Activated CD4-positive, CD25-positive, alpha-beta regulatory T cell treated with anti-CD3 and anti-CD28 coated beads, Interleukin-2, amount 50 U/mL, for 16 hours (primary cell): Measurements from ENCODE around the gene PRDM16.

Experiments used
- DNase-seq: peaks from one replicate; pipeline ENCODE4 v3.0.0-alpha.2; 2020; ENCODE audit warnings: low read depth, low spot score

The PRDM16 gene

DNA sequence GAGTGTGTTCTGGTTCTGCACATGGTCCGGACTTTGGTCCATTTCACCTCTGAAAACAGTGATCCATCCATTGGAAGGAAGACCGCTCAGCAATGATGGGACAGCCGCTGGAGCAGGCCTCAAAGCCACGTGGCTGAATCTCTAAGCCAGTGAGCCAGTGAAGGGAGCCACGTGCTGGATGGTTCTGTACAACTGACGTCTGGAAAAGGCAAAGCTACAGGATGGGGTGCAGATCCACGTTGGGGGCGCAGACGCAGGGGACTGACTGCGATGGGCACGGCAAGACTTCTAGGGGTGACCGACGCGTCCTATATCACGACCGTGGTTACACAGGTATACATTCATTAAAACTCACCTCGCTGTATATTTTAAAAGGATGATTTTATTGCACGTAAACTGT is 375.3 kb downstream of the PRDM16 start:
- no peak for DNase-seq

DNA sequence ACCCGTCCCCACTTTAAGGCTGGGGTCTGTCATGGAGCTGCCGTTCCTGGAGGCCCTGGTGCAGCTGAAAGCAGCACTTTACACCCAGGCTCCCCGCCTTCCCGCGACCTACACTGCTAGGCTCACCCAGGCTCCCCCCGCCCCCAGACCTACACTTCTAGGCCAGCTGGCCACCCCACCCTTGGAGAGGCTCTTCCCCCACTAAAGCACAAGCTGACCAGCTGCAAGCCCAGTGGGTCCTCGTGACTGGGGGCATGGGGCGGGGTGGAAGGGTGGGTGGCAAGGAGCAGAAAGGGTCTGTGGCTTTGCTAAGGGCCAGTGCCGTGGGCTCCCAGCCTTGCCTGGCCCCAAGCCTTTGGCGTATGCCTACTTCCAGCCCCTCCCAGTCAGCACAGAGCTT is 375.7 kb downstream of the PRDM16 start:
- no peak for DNase-seq

DNA sequence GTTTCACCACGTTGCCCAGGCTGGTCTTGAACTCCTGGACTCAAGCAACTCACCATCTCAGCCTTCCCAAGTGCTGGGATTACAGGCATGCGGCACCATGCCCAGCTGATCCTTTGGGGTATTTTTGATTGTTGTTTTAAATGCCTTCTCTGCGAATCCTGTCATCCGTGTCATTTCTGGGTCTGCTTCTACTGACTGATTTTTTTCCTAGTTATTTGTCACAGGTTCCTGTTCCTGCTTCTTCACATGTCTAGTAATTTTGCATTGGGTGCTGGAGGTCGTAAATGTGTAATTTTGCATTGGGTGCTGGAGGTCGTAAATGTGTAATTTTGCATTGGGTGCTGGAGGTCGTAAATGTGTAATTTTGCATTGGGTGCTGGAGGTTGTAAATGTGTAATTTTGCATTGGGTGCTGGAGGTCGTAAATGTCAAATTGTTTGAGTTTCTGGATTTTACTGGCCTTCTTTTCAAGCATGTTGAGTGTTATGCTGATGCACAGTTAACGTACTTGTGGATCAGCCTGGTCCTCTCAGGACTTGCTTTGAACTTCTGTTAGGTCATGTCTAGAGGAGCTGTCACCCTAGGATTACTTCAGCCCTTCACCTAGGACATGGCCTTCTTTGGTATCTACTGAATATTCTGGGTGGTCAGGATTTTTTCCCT is 381.3 kb downstream of the PRDM16 start:
- no peak for DNase-seq

DNA sequence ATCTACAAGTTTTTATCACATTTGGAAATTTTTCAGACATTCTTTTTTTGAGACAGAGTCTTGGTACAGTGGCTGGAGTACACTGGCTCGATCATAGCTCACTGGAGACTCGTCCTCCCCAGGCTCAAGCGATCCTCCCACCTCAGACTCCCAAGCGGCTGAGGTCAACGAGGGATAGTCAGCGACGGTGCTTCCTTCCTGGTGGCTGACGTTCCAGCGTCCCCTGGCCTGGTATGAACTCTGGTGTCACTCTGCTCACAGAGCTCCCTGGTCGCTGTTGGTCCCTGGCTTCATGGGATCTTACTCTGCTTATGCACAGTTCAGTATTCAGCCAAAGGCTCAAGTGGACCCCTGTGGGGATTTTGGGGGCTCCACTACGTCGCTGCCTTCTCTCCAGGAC is 382.0 kb downstream of the PRDM16 start:
- DNase-seq = no peak

DNA sequence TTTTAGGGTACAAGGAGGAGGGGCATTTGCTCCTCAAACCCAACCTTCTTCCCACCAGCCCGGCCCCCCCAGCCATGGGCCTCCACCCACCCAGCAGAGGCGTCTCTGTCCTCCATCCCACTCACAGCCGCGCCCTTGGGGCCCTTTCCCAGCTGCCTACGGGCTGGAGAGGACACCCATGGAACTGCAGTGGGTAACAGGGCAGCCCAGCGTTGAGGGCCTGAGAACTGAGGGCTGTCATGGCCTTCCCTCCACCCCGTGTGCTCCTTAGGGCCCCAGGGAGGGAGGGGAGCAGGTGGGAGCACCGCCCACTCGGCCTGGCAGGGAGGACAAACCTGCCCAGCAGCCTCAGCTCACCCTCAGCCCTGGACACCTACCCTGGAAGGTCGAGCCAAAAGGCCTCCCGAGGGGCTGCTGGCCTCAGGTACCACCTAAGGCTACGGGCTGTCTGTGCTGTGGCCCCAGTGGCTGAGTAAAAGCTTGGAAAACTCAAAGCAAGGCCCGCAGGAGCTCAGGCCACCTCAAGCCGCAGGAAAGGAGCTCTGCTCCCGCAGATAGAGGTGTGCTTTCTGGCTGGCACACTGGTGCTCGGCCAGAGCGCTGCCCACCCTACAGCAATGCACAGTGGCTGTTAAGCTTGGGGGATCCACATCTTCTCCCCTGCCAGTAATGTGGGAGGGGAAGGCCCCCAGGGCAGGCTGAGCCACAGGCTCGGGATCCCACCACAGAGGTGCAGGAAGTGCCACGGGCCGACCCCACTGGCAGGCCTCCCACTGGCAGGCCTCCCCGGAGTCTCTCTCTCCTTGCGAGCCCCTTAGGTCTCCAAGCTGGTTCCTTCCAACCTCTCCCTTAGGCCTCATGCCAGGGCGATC is 383.2 kb downstream of the PRDM16 start:
- no peak for DNase-seq

DNA sequence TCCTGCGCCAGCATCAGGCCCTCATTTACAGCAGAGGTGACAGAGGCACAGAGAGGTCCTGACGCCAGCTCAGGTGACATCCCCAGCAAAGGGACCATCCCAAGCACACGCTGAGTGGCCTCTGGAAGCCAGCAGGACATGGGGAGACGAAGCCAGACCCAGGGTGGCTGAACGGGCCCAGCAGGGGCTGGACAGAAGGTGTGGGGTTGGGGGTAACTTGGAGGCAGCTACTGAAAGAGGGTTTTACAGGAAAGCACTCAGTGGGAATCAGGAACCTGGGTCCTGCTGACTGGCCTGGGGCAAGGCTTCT is 383.8 kb downstream of the PRDM16 start:
- no peak for DNase-seq

DNA sequence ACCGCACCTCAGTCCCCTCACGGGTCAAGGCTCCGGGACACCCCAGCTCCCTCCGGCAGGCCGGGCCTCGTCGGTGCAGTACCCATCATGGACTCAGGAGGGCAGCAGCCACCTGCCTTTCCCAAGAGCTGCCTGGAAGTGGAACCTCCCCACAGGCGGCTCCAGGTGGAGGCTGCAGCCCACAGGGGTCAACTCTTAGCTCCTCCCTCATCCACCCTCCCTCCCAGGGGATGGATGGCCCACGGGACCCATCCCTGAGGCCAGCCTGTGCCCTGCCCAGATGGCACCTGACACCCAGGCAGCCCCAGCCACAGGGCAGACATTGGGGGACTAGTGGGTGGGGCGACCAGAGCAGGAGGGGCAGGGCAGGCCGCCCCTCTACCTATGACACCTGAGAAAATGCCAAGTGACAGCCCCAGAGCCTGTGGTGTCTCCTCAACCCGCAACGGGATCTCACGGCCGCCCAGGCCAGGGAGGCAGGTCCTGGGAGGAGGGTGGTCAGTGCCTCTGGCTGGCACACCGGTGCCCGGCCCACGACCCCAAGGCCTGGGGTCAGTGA is 384.3 kb downstream of the PRDM16 start:
- DNase-seq = peak; percentile 54

DNA sequence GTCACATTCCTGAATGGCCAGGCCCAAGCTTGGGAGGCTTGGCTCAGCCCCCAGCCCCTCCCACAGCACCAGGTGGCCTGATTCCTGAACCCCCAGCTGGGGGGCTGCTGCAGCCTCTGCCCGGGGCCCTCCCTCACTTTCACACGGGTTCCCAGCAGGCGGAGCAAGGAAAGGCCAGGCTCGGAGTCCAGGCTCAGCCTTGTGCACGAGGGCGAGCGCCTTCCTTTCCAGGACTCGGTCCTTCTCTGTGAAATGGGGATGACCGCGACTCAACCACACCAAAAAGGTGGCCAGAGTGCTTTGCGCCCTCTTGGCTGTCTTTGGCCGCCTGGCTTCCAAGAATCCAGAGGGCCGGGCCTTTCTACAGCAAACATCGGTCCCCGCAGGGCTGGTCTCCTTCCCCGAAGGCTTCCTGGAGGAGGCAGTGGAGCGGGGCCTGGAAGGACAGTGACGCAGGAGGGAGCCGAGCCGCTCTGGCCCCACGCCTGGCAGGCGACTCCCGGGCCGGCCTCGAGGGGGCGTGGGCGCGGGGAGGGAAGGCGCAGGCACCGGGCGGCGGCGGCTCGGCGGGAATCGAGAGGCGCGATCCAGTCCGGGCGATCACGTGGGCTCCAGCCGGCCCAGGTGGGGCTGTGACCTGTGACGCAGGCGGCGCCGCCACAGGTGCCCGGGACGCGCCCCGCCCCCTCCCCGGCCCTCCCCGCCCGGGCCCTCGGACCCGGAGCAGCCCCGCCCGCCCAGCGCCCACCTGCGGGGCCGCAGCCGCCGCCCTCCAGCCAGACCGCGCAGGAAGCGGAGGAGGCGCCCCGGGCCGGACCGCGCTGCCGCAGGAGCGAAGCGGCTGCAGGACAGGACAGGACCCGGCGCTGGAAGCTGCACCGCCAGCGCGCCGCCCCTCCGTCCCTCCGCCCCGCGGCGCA is 385.1 kb downstream of the PRDM16 start, which contains the start of gene ARHGEF16:
ARHGEF16 (plus strand) TSS at position 775 of the 920 bp plus-strand sequence. CDS start 8,420 bp downstream, outside the sequence.
- no peak for DNase-seq

DNA sequence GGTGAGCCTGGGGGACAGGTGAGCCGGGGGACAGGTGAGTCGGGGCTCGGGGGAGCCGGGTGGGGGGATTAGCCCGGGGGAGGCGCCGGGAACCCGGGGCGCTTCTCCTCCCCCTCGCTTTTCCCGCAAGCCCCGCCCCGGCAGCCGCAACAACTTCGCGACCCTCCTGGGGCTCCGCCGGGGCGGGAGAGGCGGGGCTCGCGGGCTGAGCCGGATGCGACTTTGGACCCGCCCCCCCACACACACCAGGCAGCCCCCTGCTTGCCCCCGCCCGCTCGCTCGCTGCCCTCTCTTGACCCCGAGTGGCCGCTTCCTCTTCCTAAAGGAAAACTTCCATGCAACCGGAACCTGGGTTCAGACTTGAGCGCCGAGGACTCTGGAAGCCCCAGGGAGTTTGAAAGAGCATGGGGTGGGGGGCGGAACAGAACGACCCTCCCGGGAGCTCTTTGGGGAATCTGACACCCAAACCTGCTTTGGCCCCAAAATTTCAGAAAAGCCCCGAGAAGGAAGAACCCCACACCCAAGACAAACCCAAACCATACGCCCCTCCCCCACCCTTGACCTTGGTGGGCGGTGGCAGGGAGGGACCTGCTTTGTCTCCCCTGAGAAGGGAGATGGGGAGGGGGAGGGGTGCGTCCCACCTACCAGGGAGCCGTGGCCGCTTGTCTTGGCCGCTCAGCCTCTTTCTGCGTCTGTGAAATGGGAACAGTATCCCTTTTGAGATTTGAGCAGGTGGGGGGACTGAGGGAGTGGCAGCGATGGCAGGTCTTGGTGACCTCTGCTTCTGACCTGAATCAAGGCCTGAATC is 386.0 kb downstream of the PRDM16 start:
- DNase-seq = no peak

DNA sequence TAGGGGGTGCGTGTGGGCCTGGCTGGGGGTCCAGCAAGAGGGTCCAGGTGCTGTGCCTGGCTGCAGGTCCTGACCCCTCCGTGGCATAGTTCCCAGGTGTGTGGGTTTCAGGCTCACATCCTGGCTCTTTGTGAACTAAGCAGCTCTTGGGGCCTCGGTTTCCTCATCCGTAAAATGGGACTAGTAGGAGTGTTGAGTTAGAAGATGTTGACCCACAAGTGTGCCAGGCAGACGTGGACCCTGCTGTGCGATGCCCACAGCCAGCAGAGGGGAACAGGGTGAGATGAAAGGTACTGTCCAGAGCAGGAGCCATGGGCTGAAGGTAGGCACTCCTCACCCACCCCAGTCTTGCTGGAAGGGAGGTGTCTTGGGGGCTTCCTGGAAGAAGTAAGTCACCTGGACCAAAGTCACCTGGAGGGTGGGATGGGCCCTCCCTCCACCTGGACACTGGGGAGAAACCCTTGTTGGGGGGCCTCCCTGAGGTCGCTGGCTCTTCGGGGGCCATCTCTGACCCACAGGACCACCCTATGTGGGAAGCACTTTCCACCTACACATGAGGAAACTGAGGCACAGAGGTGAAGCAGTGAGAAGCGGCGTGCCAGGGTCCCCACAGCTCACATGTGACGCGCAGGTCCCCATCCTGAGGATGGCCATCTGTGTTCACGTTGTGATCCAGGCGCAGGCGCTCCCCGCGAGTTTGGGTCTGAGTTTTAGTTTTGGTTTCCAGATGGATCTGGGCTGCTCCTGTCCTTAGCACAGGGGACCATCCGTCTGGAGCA is 386.9 kb downstream of the PRDM16 start:
- DNase-seq = no peak

DNA sequence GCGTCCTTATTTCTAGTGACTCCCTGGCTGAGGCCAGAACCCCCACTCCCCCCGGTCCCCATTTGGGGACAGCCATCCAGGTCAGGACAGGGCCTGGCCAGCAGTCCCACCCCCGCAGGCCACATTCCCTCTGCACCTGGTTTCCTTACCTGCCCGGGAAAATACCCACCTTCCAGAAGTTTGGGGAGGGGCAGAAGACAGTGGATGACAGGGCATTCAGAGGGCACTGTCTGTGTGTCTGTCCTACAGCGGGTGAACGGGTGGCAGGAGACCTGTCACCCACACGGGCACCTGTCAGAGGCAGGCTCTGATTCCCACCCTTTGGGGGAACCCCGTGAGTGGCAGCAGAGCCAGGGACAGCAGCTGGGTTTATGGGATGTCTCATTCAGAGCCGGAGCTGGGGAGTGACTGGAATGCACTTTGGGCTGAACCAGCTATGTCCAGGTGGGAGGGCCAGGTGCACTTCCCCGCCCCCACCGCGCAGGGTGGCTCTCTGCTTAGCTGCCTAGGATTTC is 387.5 kb downstream of the PRDM16 start:
- no peak for DNase-seq

DNA sequence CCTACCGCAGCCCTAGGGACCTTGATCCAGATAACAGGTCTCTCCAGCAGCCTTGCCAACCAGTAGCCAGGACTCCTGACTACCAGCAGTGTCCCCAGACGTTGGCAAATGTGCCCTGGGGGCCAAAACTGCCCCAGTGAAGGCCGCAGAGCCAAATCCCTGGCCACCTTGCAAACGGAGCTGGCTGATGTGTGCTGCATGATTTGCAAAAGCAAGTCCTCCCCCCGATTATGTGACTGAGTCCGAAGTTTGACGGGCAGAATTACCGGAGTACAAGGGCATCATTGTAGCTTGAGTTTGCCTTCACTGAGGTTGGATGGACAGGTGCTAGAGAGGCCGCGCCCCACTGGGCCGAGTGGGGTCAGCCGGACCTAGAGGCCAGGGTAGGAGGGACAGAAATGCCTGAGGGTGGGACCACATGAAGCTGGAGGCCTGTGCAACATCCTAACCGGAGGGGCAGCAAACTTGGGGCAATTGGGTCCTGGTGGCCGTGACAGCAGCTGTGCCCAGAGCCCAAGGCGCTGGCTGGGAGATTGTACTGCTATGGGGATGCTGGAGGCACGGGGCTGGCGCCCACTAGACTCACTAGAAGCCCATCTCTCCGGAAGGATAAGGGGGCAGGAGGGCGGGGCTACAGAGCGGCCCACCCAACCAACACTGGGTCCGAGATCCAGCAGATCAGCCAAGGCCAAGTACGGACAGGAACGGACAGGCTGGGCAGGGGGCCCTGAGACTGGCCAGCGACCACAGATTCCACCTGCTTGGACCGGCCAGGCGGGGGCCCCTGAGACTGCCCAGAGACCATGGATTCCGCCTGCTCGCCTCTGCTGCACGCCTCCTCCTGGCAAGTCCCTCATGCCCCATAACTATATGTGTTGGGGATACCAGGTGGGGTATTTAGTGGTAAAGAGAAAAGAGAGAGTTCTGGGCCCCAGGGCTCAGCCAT is 388.2 kb downstream of the PRDM16 start:
- DNase-seq = no peak

DNA sequence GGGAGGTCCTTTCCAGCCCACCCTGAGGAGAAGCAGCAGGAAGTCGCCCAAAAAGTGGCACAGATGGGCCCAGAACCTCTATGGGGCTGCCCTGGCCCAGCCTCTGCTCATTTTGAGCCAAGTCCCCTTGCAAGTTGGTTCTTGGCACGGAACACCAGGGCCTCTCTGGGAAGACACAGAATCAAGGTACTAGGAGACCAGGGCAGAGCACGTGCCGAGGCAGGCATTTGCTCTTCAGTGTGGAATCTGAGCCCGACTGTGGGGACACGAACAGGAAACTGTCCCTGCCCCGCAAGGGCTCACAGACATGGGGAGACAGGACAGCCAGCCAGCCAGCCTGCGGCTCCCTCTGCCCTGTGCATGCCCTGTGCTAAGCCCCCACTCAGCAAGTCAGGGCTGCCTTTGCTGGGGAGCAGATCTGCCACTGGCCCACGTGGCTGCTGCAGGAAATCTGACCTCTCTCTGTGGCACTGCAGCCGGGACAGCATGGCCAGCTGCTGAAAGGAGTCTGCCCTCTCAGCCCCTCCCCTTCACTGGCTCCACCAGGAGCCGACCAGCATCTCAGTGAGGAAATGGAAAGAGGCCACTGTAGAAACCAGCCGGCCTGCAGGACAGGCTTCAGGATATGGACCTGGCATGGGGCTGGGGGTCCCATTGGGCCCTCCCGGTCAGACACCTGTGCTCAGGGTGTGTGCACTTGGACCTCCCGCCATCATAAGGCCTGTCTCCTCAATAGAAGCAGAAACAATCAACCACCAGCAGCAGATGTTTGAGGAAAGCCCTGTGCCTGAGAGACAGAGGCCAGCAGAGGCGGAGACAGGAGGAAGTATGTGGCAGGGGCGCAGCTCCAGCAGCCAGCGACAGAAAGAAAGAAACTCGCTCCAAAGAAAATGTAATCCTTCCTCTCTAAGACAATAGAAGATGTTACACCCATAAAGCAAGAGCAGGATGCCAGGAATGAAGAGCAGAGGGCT is 389.2 kb downstream of the PRDM16 start:
- no peak for DNase-seq

DNA sequence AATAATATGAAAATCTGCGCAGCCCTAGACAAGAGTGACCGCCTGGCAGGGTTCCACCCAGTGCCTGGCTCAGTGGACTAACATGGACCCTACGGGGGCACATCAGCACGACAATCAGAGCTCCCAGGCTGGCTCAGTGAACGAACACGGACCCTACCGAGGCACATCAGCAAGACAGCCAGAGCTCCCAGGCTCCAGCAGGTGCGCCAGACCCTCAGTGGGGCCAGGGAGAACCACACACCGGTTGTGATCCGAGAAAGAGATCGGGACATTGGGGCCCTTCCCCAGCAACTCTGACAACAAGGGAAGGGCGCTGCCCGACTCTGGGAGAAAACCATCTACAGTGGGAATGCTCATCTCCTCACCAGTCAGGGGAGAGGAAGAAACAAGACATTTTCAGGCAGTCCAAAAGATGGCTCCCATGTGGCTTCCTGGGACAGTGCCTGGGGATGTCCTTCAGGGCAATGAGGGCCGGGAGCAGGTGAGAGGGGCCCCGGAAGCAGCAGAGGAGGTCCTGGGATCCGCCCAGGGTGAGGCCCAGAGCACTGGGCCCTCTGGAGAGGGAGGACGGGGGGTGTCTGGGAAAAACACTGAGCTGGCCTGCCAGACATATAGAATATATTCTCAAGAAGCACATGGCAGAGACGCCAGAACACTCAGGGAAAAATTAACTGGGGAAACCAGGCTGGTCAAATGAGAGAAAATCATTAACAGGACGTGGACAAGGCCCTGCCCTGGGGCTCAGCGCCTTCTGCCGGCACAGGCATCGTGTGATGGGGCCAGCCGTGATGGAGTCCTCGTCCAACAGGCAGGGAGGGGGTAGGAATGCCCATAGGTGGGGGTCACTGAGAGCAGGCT is 390.3 kb downstream of the PRDM16 start:
- no peak for DNase-seq

DNA sequence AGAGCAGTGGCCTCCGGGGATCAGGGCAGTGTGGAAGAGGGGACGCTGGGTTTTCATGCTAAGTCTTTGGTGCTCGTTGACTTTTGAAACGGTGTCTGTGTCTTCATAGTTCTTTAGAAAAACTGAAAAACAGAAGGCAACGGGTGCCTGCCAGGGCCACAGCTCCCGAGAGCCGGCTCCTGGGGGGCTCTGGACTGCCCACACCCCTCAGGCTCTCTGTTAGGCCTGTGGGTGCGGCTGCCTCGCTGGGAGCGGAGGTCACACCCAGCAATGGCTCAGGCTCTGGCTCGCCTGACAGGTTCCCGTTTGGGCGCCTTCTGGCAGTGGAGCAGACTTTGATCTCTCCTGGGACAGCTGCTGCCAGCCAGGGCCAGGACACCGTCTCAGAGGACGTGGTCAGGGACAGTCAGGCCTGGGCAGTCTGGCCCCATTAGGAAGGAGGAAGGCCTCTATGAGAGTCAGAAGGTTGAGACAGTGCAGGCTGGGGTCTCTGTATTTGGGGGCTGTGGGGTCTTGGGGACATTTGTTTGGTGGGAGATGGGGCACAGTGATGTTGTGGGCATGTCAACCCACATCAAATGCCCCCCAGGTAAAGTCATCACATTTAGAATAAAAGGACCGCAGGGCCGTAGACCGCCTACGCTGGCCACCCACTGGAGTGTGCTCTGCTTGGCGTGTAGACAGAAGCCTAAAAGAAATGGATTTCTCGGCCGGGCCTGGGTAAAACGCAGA is 391.1 kb downstream of the PRDM16 start:
- no peak for DNase-seq

DNA sequence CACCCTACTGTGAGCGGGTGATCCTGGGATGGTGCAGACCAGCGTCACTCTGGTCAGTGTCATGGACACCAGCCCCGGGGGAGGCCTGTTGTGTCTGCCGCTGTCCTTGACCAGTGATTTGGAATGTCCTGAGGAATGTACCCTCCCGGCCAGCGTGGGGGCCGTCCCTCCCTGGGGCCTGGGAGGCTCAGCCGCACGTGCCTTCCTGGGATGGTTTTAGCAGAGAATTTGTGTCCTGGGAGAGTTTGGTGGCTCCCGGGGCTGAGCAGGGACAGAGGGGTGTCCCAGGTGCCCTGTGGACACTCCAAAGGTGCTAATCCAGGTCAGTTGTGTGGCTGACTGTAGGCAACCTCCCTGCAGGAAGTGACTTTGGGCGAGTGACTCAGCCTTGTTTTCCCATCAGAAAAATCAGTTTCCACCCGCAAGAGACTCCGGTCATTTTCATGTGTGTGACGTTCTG is 391.7 kb downstream of the PRDM16 start:
- DNase-seq = no peak
